Karpas-422 (cell line): ENCODE data around the gene MYCBP2. TPM values are rescaled to one million over a fixed set of nuclear protein-coding genes. Genes with fewer than 3 reads are reported as not detected.

Source experiments
- DNase-seq: peaks from one replicate; pipeline ENCODE4 v3.0.0-alpha.2; 2015
- H2AFZ ChIP-seq: fragments of 200-600 bp; sonication (generic); 2 replicates; pipeline ENCODE4 v1.6.1; 2014; ENCODE audit warnings: antibody characterized with exemption, low read length, mixed read lengths
- H3K27ac ChIP-seq: fragments of 200-600 bp; sonication (generic); 2 replicates; pipeline ENCODE4 v1.5.1; 2014; ENCODE audit warnings: mild to moderate bottlenecking, low read length, moderate library complexity
- H3K27me3 ChIP-seq: fragments of 200-600 bp; sonication (generic); 2 replicates; pipeline ENCODE4 v1.6.1; 2014; ENCODE audit warnings: low read length, mixed read lengths
- H3K36me3 ChIP-seq: fragments of 200-600 bp; sonication (generic); 2 replicates; pipeline ENCODE4 v1.6.1; 2014; ENCODE audit warnings: low read length, mixed read lengths; ENCODE audit not compliant: insufficient read depth
- H3K4me1 ChIP-seq: fragments of 200-600 bp; sonication (generic); 2 replicates; pipeline ENCODE4 v1.6.1; 2014; ENCODE audit warnings: mild to moderate bottlenecking, low read length, mixed read lengths
- H3K4me2 ChIP-seq: fragments of 200-600 bp; sonication (generic); 2 replicates; pipeline ENCODE4 v1.6.1; 2014; ENCODE audit warnings: low read length, low read depth, mild to moderate bottlenecking; ENCODE audit not compliant: poor library complexity, severe bottlenecking
- H3K4me3 ChIP-seq: fragments of 200-600 bp; sonication (generic); 2 replicates; pipeline ENCODE4 v1.5.1; 2014; ENCODE audit warnings: mild to moderate bottlenecking, antibody characterized with exemption, low read length, mixed read lengths
- H3K79me2 ChIP-seq: fragments of 200-600 bp; sonication (generic); 2 replicates; pipeline ENCODE4 v1.6.1; 2014; ENCODE audit warnings: mild to moderate bottlenecking, low read length, mixed read lengths
- H3K9ac ChIP-seq: fragments of 200-600 bp; sonication (generic); 2 replicates; pipeline ENCODE4 v1.6.0; 2014; ENCODE audit warnings: low read length
- H3K9me2 ChIP-seq: fragments of 200-600 bp; sonication (generic), shearing (Covaris generic); replicated peaks from 2 replicates; pipeline ENCODE4 v1.6.0; 2014; ENCODE audit warnings: mild to moderate bottlenecking, low read length, moderate library complexity; ENCODE audit not compliant: insufficient read depth
- H3K9me3 ChIP-seq: fragments of 300-700, 200-600 bp; sonication (generic); 2 replicates; pipeline ENCODE4 v1.6.1; 2014; ENCODE audit warnings: low read length, mixed read lengths
- H4K20me1 ChIP-seq: fragments of 200-600 bp; sonication (generic); 2 replicates; pipeline ENCODE4 v1.6.1; 2014; ENCODE audit warnings: mild to moderate bottlenecking, antibody characterized with exemption, low read length, low read depth; ENCODE audit not compliant: insufficient read depth
- total RNA-seq: library from RNA; depleted of rRNA; stranded (reverse); fragments of >200 nt; shearing (Covaris generic); gene quantifications from 2 replicates; pipeline ENCODE4 v1.2.3, GENCODE V29; 2014; ENCODE audit warnings: low replicate concordance

The MYCBP2 gene
- total RNA-seq, 1 experiment from 2014 or later: 188 TPM

GRCh38 chr13:77143431-77143830, 183.5 kb downstream of the MYCBP2 start:
- H3K36me3 ChIP-seq: peaks cover 50% of the 10 kb centered on the region

GRCh38 chr13:77139306-77139705, 187.6 kb downstream of the MYCBP2 start:
- no peak overlapping the region for H3K27ac ChIP-seq
- H3K36me3 ChIP-seq: peaks cover 46% of the 10 kb centered on the region
- no peak overlapping the region for H3K9ac ChIP-seq

More at GRCh38 chr13:77143431-77143830, 183.5 kb downstream of the MYCBP2 start:
- Histone ChIP-seq H4K20me1 (no peaks in the 10 kb centered on the region), H3K27ac (no peak overlapping the region), H3K4me1 (no peaks in the 10 kb centered on the region), H3K4me3 (no peak overlapping the region), H3K27me3 (no peaks in the 10 kb centered on the region), H3K9ac (no peak overlapping the region), H3K9me3 (no peaks in the 10 kb centered on the region), H2AFZ (no peak overlapping the region), H3K9me2 (no peaks in the 10 kb centered on the region), H3K79me2 (peaks cover 9% of the 10 kb centered on the region), H3K4me2 (no peak overlapping the region)
- DNase-seq: no peak

DNA sequence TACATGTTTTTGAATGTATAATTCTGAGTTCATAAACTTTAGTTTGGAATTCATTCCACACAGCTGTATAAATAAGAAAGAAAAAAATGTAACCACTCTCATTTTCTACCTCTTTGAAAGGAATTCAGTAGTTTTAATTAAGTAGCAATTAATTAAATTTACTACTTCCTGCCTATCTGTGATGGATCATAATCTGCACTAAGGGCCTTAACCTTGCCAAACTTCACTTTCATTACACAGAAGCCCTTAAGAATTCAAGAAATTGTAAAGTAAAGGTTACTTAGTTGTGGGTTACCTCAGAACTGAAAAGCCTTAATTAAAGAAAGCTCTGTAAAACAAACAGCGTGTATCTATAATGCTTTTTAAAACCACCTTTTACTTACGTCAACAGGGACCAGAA, 188.1 kb downstream of the MYCBP2 start:
- Histone ChIP-seq H4K20me1 (no peaks in the 10 kb centered on the region), H3K9me3 (no peaks in the 10 kb centered on the region), H3K36me3 (peaks cover 41% of the 10 kb centered on the region), H3K27ac (no peak overlapping the region), H3K9me2 (0 out of 2 replicates have a peak, but pooled peaks cover 4% of the 10 kb centered on the region), H3K27me3 (no peaks in the 10 kb centered on the region), H3K79me2 (0 out of 2 replicates have a peak, but pooled peaks cover under 1% of the 10 kb centered on the region), H2AFZ (no peak overlapping the region), H3K4me3 (no peak overlapping the region), H3K9ac (no peak overlapping the region), H3K4me2 (no peak overlapping the region), H3K4me1 (no peaks in the 10 kb centered on the region)
- no peak for DNase-seq

More at GRCh38 chr13:77139306-77139705, 187.6 kb downstream of the MYCBP2 start:
- Histone ChIP-seq H4K20me1 (no peaks in the 10 kb centered on the region), H3K9me3 (no peaks in the 10 kb centered on the region), H3K79me2 (no peaks in the 10 kb centered on the region), H3K4me3 (no peak overlapping the region), H3K9me2 (0 out of 2 replicates have a peak, but pooled peaks cover 4% of the 10 kb centered on the region), H3K4me2 (no peak overlapping the region), H3K27me3 (no peaks in the 10 kb centered on the region), H3K4me1 (no peaks in the 10 kb centered on the region), H2AFZ (no peak overlapping the region)
- DNase-seq: no peak

- no peak overlapping the region for H3K4me2 ChIP-seq
- no peak overlapping the region for H3K4me3 ChIP-seq
- no peaks in the 10 kb centered on the region for H4K20me1 ChIP-seq
- 0 out of 2 replicates have a peak, but pooled peaks cover 4% of the 10 kb centered on the region for H3K9me2 ChIP-seq
- no peak overlapping the region for H3K27ac ChIP-seq
- H3K4me1 ChIP-seq: no peaks in the 10 kb centered on the region
- H3K9me3 ChIP-seq: no peaks in the 10 kb centered on the region
- peaks cover 36% of the 10 kb centered on the region for H3K36me3 ChIP-seq
- DNase-seq: no peak
- peaks cover 6% of the 10 kb centered on the region; the same call in 1 of the 2 replicates for H3K79me2 ChIP-seq
- no peak overlapping the region for H2AFZ ChIP-seq
- no peaks in the 10 kb centered on the region for H3K27me3 ChIP-seq
- no peak overlapping the region for H3K9ac ChIP-seq
Measured at GRCh38 chr13:77136902-77137420, 189.9 kb downstream of the MYCBP2 start.

DNA sequence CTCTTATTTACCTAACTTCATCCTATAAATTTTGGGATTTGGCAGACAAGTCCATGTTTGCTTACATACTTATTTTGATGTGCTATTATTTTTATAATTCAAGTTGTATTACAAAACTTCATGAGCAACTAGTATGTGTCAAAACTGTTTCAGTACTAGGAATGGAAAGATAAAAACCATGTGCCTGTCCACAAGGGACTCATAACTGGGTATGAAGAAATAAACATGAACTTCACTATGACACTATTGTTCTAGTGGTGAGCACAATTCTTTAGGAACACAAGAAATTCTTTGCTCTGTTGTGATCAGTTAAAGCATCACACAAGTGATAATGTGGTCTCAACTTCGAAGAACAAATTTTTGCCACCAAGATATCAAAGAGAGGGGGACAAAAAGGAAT, 202.5 kb downstream of the MYCBP2 start:
- no peak overlapping the region for H2AFZ ChIP-seq
- peaks cover 32% of the 10 kb centered on the region; the same call in 1 of the 2 replicates for H3K36me3 ChIP-seq

DNA sequence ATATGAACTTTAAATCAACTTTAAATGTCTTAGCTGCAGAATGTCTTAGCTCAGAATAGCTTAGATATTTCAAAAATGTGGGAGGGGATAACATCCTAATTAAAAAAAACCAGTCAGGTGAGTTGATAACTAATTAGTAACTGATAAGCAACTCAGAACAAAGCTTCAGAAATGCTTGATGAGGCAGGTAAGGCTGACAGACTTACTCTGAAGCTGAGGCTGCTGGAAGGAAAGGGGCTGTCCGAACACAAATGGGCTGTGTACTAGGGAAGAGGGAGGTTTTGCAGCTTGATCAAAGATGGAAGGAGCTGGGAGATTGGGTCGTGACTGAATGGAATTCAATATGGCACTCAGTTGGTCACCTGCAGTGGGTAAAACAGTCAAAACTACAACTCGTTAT, 208.8 kb downstream of the MYCBP2 start:
- Histone ChIP-seq H3K9me2 (no peaks in the 10 kb centered on the region; the same call in 1 of the 2 replicates), H3K4me3 (no peak overlapping the region), H3K27ac (no peak overlapping the region)

More for the DNA sequence above, 202.5 kb downstream of the MYCBP2 start:
- no peak for DNase-seq
- H3K9ac ChIP-seq: no peak overlapping the region
- H3K4me1 ChIP-seq: no peaks in the 10 kb centered on the region
- H3K27me3 ChIP-seq: no peaks in the 10 kb centered on the region
- no peaks in the 10 kb centered on the region for H4K20me1 ChIP-seq
- H3K79me2 ChIP-seq: peaks cover 14% of the 10 kb centered on the region
- H3K4me2 ChIP-seq: no peak overlapping the region
- no peak overlapping the region for H3K4me3 ChIP-seq
- no peak overlapping the region for H3K27ac ChIP-seq
- H3K9me2 ChIP-seq: no peaks in the 10 kb centered on the region
- no peaks in the 10 kb centered on the region for H3K9me3 ChIP-seq

GRCh38 chr13:77114271-77114670, 212.6 kb downstream of the MYCBP2 start:
- H3K4me3 ChIP-seq: no peak overlapping the region
- no peaks in the 10 kb centered on the region for H3K79me2 ChIP-seq
- H4K20me1 ChIP-seq: no peaks in the 10 kb centered on the region
- no peaks in the 10 kb centered on the region for H3K4me1 ChIP-seq
- H3K27ac ChIP-seq: no peak overlapping the region
- H3K9ac ChIP-seq: no peak overlapping the region
- no peak for DNase-seq
- no peaks in the 10 kb centered on the region; the same call in 1 of the 2 replicates for H3K9me2 ChIP-seq
- no peaks in the 10 kb centered on the region for H3K9me3 ChIP-seq
- peaks cover 54% of the 10 kb centered on the region for H3K36me3 ChIP-seq
- no peak overlapping the region for H3K4me2 ChIP-seq
- H2AFZ ChIP-seq: no peak overlapping the region
- no peaks in the 10 kb centered on the region for H3K27me3 ChIP-seq

More for the DNA sequence above, 208.8 kb downstream of the MYCBP2 start:
- Histone ChIP-seq H3K79me2 (no peaks in the 10 kb centered on the region), H3K36me3 (peaks cover 51% of the 10 kb centered on the region), H3K4me1 (no peaks in the 10 kb centered on the region), H3K4me2 (no peak overlapping the region), H3K9ac (no peak overlapping the region), H2AFZ (no peak overlapping the region), H4K20me1 (no peaks in the 10 kb centered on the region), H3K9me3 (no peaks in the 10 kb centered on the region), H3K27me3 (no peaks in the 10 kb centered on the region)
- no peak for DNase-seq

- H3K27me3 ChIP-seq: no peaks in the 10 kb centered on the region
- no peak overlapping the region for H3K4me2 ChIP-seq
- no peaks in the 10 kb centered on the region for H3K79me2 ChIP-seq
- H3K9me3 ChIP-seq: no peaks in the 10 kb centered on the region
- H4K20me1 ChIP-seq: no peaks in the 10 kb centered on the region
- DNase-seq: no peak
- no peak overlapping the region for H2AFZ ChIP-seq
- no peaks in the 10 kb centered on the region for H3K9me2 ChIP-seq
- H3K4me1 ChIP-seq: no peaks in the 10 kb centered on the region
- H3K36me3 ChIP-seq: peaks cover 46% of the 10 kb centered on the region
- no peak overlapping the region for H3K27ac ChIP-seq
- no peak overlapping the region for H3K9ac ChIP-seq
- H3K4me3 ChIP-seq: no peak overlapping the region
Measured at GRCh38 chr13:77113496-77113895, 213.4 kb downstream of the MYCBP2 start.
